A549 (cell line): ENCODE results near the gene SLC6A19. TPM values are rescaled to one million over a fixed set of nuclear protein-coding genes. Genes with fewer than 3 reads are reported as not detected.

Source experiments
- ATAC-seq, 2 experiments: fragments of 200-7000 bp in 1 of 2; fragments of >200 bp in 1 of 2; cut with Nextera tagmentation in 1 of 2; cut with Tn5 transposase in 1 of 2; 3 replicates each; pipeline versions ENCODE4 v1.8.0 to v1.9.1; 2018 to 2020; ENCODE audit warnings: mild to moderate bottlenecking in 1 of 2, moderate library complexity in 1 of 2
- CTCF ChIA-PET: fragments of 300-600 bp; sonication (Branson Sonifier 250); formaldehyde crosslinking; extraction: SDS; loops from one replicate; lab custom pipeline; 2021; ENCODE audit warnings: antibody characterized with exemption, inconsistent platforms; lab: Yijun Ruan, JAX
- POLR2A ChIA-PET: fragments of 350-600 bp; formaldehyde crosslinking; extraction: SDS; loops from one replicate; lab custom pipeline; 2021; ENCODE audit warnings: antibody characterized with exemption, inconsistent platforms; lab: Yijun Ruan, JAX
- DNase-seq, 2 experiments: peaks; one replicate each; pipeline versions ENCODE4 v3.0.0 to v3.0.0-alpha.2; 2011 to 2016; ENCODE audit warnings: low read depth in 1 of 2, low spot score in 1 of 2
- FAIRE-seq: peaks from 2 replicates; lab custom pipeline; 2011; peaks lifted over from hg19 to GRCh38; lab: Jason Lieb, UNC
- H3K27ac ChIP-seq, 2 experiments: fragments of >200 bp; sonication (Bioruptor Twin); formaldehyde crosslinking; 3 replicates each; pipeline ENCODE4 v1.5.1; 2016 to 2017
- H3K4me1 ChIP-seq: fragments of >200 bp; sonication (Bioruptor Twin); formaldehyde crosslinking; 3 replicates; pipeline ENCODE4 v1.6.1; 2016
- H3K4me2 ChIP-seq: fragments of >200 bp; sonication (Bioruptor Twin); formaldehyde crosslinking; 3 replicates; pipeline ENCODE4 v1.6.1; 2016
- H3K4me3 ChIP-seq: fragments of >200 bp; sonication (Bioruptor Twin); formaldehyde crosslinking; 3 replicates; pipeline ENCODE4 v1.5.1; 2016
- H3K9me3 ChIP-seq: fragments of >200 bp; sonication (Bioruptor Twin); formaldehyde crosslinking; 3 replicates; pipeline ENCODE4 v1.6.1; 2016
- CBX8 ChIP-seq: fragments of 200-600 bp; sonication (generic); IDR thresholded peaks from 2 replicates; pipeline ENCODE4 v1.6.1; 2016
- CEBPB ChIP-seq, 2 experiments: fragments of >200 bp in 1 of 2; sonication (Bioruptor Twin) in 1 of 2; formaldehyde crosslinking in 1 of 2; IDR thresholded peaks; 2 replicates each; pipeline ENCODE4 v1.6.1; 2012 to 2016
- CHD2 ChIP-seq: fragments of 150-350 bp; IDR thresholded peaks from 2 replicates; pipeline ENCODE4 v1.6.1; 2014; ENCODE audit warnings: low read length; ENCODE audit not compliant: partially characterized antibody
- EP300 ChIP-seq, 2 experiments: fragments of >200 bp; sonication (Bioruptor Twin); formaldehyde crosslinking; IDR thresholded peaks; 2 replicates in 1 of 2; 3 replicates in 1 of 2; pipeline ENCODE4 v1.6.1; 2016 to 2017
- FOSB ChIP-seq: fragments of 250-450 bp; sonication (Bioruptor Pico); IDR thresholded peaks from 2 replicates; pipeline ENCODE4 v1.5.0; 2020; ENCODE audit warnings: mild to moderate bottlenecking, moderate library complexity
- HOXA7 ChIP-seq: fragments of 250-450 bp; sonication (Bioruptor Pico); IDR thresholded peaks from 2 replicates; pipeline ENCODE4 v1.5.0; 2020; ENCODE audit warnings: mild to moderate bottlenecking, moderate library complexity
- HOXB5 ChIP-seq: fragments of 250-450 bp; sonication (Bioruptor Pico); IDR thresholded peaks from 2 replicates; pipeline ENCODE4 v1.5.0; 2020; ENCODE audit warnings: mild to moderate bottlenecking, moderate library complexity
- JUN ChIP-seq, 2 experiments: fragments of >200 bp; sonication (Bioruptor Twin); formaldehyde crosslinking; IDR thresholded peaks; 2 replicates in 1 of 2; 3 replicates in 1 of 2; pipeline ENCODE4 v1.6.1; 2016 to 2017
- KDM5A ChIP-seq: fragments of 200-600 bp; sonication (generic); IDR thresholded peaks from 2 replicates; pipeline ENCODE4 v1.6.1; 2016; ENCODE audit warnings: antibody characterized with exemption, mild to moderate bottlenecking
- POLR2A ChIP-seq: IDR thresholded peaks from 2 replicates; pipeline ENCODE4 v1.6.1; 2012; ENCODE audit warnings: mild to moderate bottlenecking, low read length
- POLR2AphosphoS2 ChIP-seq: conservative IDR thresholded peaks from 2 replicates; pipeline ENCODE4 v1.6.1; 2012; ENCODE audit warnings: low read length, improper control_type of control experiment, inconsistent platforms
- RAD21 ChIP-seq, 2 experiments: fragments of >200 bp in 1 of 2; sonication (Bioruptor Twin) in 1 of 2; formaldehyde crosslinking in 1 of 2; IDR thresholded peaks in 1 of 2; conservative IDR thresholded peaks in 1 of 2; 2 replicates in 1 of 2; 3 replicates in 1 of 2; pipeline ENCODE4 v1.6.1; 2012 to 2018; ENCODE audit warnings: inconsistent platforms in 1 of 2
- RCOR1 ChIP-seq: fragments of 150-350 bp; IDR thresholded peaks from 2 replicates; pipeline ENCODE4 v1.6.1; 2014; ENCODE audit warnings: antibody characterized with exemption, low read length, low read depth
- RFX5 ChIP-seq: fragments of 450-650 bp; IDR thresholded peaks from 2 replicates; pipeline ENCODE4 v1.7.1; 2014; ENCODE audit warnings: antibody characterized with exemption, mild to moderate bottlenecking, moderate library complexity
- RNF2 ChIP-seq: fragments of 200-600 bp; sonication (generic); IDR thresholded peaks from 2 replicates; pipeline ENCODE4 v1.6.1; 2016; ENCODE audit warnings: low read depth, mild to moderate bottlenecking, antibody characterized with exemption, moderate library complexity, borderline replicate concordance
- SMC3 ChIP-seq: fragments of >200 bp; sonication (Bioruptor Twin); formaldehyde crosslinking; IDR thresholded peaks from 3 replicates; pipeline ENCODE4 v1.6.1; 2018; ENCODE audit warnings: inconsistent platforms
- TFCP2L1 ChIP-seq: fragments of 250-450 bp; sonication (Bioruptor Pico); IDR thresholded peaks from 2 replicates; pipeline ENCODE4 v1.5.0; 2021; ENCODE audit warnings: mild to moderate bottlenecking
- ZC3H11A ChIP-seq: fragments of 450-650 bp; IDR thresholded peaks from 2 replicates; pipeline ENCODE4 v1.6.1; 2014; ENCODE audit warnings: antibody characterized with exemption, mild to moderate bottlenecking
- ZFP36 ChIP-seq: fragments of 450-650 bp; IDR thresholded peaks from 2 replicates; pipeline ENCODE4 v1.6.1; 2014; ENCODE audit warnings: borderline replicate concordance; ENCODE audit not compliant: partially characterized antibody
- ZNF302 ChIP-seq: fragments of 250-450 bp; sonication (Bioruptor Pico); IDR thresholded peaks from 2 replicates; pipeline ENCODE4 v1.9.0; 2021; ENCODE audit warnings: inconsistent platforms, mild to moderate bottlenecking, moderate library complexity
- WGBS: methylation state at CpG from one replicate; pipeline ENCODE4 v1.1.6; 2017; ENCODE audit errors: missing lambda C conversion rate; 5-methylcytosine and 5-hydroxymethylcytosine counted together
- polyA plus RNA-seq, 4 experiments: library from polyadenylated mRNA; depleted of rRNA in 3 of 4; stranded (reverse); fragments of >200 nt; fragmentation: RNase III in 1 of 4; extraction: RNeasy Plus Mini Kit Qiagen cat#74134 plus additional on column Dnase treatment in 1 of 4; gene quantifications; 2 replicates in 3 of 4; 3 replicates in 1 of 4; pipeline ENCODE4 v1.2.3, GENCODE V29; 2011 to 2017
- TF ChIP-seq, protein P1 (sequence below): fragments of >200 bp; sonication (Bioruptor Twin); formaldehyde crosslinking; IDR thresholded peaks from 3 replicates; pipeline ENCODE4 v1.6.1; 2016
- TF ChIP-seq, protein P2 (sequence below): IDR thresholded peaks from 2 replicates; pipeline ENCODE4 v1.6.1; 2012
- TF ChIP-seq, protein P3 (sequence below): fragments of >200 bp; sonication (Bioruptor Twin); formaldehyde crosslinking; IDR thresholded peaks from 3 replicates; pipeline ENCODE4 v1.5.1; 2016
- TF ChIP-seq, protein P4 (sequence below): fragments of 200-600 bp; sonication (generic); IDR thresholded peaks from 2 replicates; pipeline ENCODE4 v1.6.1; 2016; ENCODE audit warnings: antibody characterized with exemption, mild to moderate bottlenecking, moderate library complexity
- TF ChIP-seq, protein P5 (sequence below): fragments of 250-450 bp; sonication (Bioruptor Pico); IDR thresholded peaks from 2 replicates; pipeline ENCODE4 v1.5.0; 2020; ENCODE audit warnings: low read depth, mild to moderate bottlenecking, moderate library complexity
- TF ChIP-seq, protein P6 (sequence below): IDR thresholded peaks from 2 replicates; pipeline ENCODE4 v1.6.1; 2012

The SLC6A19 gene
- polyA plus RNA-seq, 2 of the 4 experiments (the other 2 are of a cell fraction), result 0.01 TPM; not detected in 1

DNA sequence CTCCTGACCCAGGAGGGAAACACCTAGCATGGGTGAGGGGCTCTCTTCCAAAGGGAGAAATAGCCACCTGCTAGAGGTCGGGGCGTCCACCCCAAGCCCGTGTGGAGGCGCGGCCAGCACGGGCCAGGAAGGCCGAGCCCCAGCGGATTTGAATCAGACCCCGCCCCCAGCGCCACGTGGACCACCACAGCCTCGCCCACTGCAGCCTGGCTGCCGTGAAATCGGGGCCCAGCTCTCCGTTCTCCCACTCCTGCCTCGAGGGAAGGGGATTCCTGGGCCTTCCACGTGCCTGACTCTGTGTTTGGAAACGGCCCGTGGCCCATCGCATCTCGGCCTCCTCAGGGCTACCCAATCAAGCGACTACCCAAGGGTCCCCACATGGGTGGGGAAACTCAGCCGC is 55.4 kb downstream of the SLC6A19 start:
- POLR2A ChIA-PET, result no interaction called here
- DNase-seq, result no peak
- no peak for FAIRE-seq
- Histone ChIP-seq H3K9me3 (no peaks in the 10 kb centered on the region), H3K4me1 (no peaks in the 10 kb centered on the region), H3K4me2 (no peak overlapping the region), H3K4me3 (no peak overlapping the region), H3K27ac (no peak overlapping the region)
- 87% methylated on average over 18 of the region's 23 CpGs for WGBS
- no peak for TF ChIP-seq HOXA7
- CTCF ChIA-PET, result interaction anchor here (1.5 kb wide), 1 partner anchor 82 kb away, joined by 3 read pairs; no protein-coding TSS in a partner anchor
- ATAC-seq, result no peak

DNA sequence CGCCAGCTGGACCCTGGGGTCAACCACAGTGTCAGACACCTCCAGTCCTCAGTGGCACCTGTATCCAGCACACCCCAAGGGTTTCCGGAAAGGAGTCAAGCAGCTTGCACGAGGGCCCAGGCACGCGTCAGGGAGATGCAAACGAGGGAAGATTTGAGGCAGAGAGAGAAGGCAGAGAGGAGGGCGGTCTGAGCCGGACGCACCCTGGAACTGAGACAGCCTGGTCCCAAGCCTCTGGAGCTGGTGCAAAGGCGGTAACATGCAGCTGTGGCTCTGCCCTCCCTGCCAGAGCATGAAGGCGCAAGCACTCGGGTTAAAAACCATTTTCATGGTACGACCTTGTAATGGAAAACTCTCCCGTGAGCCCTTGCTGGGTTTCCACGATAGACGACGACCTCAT is 56.0 kb downstream of the SLC6A19 start:
- Histone ChIP-seq H3K4me3 (no peak overlapping the region), H3K9me3 (no peaks in the 10 kb centered on the region), H3K4me2 (no peak overlapping the region), H3K27ac (no peak overlapping the region), H3K4me1 (no peaks in the 10 kb centered on the region)
- ChIA-PET POLR2A (no interaction called here), CTCF (no interaction called here)
- TF ChIP-seq ZFP36 (no peak), RFX5 (no peak), EP300 (IDR thresholded peaks at IDR 0.05) (no peak), SMC3 (no peak), CBX8 (no peak), ZNF302 (no peak), ZC3H11A (no peak), RAD21 (conservative IDR thresholded peaks at IDR 0.05 in 1 of 2, IDR thresholded peaks at IDR 0.05 in 1 of 2) (no peak), RCOR1 (no peak), POLR2AphosphoS2 (no peak), RNF2 (no peak), CHD2 (no peak)
- TF ChIP-seq, protein P1, sequence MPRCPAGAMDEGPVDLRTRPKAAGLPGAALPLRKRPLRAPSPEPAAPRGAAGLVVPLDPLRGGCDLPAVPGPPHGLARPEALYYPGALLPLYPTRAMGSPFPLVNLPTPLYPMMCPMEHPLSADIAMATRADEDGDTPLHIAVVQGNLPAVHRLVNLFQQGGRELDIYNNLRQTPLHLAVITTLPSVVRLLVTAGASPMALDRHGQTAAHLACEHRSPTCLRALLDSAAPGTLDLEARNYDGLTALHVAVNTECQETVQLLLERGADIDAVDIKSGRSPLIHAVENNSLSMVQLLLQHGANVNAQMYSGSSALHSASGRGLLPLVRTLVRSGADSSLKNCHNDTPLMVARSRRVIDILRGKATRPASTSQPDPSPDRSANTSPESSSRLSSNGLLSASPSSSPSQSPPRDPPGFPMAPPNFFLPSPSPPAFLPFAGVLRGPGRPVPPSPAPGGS, result no peak
- TF ChIP-seq, protein P2, sequence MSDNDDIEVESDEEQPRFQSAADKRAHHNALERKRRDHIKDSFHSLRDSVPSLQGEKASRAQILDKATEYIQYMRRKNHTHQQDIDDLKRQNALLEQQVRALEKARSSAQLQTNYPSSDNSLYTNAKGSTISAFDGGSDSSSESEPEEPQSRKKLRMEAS, result no peak
- TF ChIP-seq, protein P3, sequence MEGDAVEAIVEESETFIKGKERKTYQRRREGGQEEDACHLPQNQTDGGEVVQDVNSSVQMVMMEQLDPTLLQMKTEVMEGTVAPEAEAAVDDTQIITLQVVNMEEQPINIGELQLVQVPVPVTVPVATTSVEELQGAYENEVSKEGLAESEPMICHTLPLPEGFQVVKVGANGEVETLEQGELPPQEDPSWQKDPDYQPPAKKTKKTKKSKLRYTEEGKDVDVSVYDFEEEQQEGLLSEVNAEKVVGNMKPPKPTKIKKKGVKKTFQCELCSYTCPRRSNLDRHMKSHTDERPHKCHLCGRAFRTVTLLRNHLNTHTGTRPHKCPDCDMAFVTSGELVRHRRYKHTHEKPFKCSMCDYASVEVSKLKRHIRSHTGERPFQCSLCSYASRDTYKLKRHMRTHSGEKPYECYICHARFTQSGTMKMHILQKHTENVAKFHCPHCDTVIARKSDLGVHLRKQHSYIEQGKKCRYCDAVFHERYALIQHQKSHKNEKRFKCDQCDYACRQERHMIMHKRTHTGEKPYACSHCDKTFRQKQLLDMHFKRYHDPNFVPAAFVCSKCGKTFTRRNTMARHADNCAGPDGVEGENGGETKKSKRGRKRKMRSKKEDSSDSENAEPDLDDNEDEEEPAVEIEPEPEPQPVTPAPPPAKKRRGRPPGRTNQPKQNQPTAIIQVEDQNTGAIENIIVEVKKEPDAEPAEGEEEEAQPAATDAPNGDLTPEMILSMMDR, result no peak
- WGBS, result 90% methylated on average over 17 of the region's 17 CpGs
- FAIRE-seq (no peak), ATAC-seq (no peak), DNase-seq (no peak)

DNA sequence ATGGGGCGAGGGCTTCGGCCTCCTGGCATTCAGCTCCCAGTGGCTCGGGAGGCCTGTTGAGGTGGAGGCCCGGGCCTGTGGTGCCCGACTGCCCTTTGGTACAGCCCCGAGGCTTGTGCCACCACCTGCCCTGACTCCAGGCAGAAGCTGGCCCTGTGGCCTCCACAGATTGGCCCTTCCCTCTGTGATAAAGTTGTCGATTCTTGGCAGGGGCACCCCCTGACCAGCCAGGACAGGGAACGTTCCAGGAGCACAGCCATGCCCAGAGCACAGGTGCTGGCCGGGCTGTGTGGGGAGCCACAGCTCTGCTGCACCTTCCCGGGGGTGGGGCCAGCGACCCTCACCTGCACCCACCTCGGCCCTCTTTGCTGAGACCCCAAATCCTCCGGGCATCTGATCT is 56.4 kb downstream of the SLC6A19 start:
- H3K9me3 ChIP-seq, result no peaks in the 10 kb centered on the region
- POLR2A ChIA-PET, result no interaction called here
- ATAC-seq, result no peak
- TF ChIP-seq HOXB5 (CRISPR knock-in tag) (no peak), KDM5A (no peak), HOXA7 (no peak), CEBPB (IDR thresholded peaks at IDR 0.05) (no peak), FOSB (CRISPR knock-in tag) (no peak), JUN (IDR thresholded peaks at IDR 0.05) (no peak), POLR2A (no peak), TFCP2L1 (CRISPR knock-in tag) (no peak)
- TF ChIP-seq, protein P4, sequence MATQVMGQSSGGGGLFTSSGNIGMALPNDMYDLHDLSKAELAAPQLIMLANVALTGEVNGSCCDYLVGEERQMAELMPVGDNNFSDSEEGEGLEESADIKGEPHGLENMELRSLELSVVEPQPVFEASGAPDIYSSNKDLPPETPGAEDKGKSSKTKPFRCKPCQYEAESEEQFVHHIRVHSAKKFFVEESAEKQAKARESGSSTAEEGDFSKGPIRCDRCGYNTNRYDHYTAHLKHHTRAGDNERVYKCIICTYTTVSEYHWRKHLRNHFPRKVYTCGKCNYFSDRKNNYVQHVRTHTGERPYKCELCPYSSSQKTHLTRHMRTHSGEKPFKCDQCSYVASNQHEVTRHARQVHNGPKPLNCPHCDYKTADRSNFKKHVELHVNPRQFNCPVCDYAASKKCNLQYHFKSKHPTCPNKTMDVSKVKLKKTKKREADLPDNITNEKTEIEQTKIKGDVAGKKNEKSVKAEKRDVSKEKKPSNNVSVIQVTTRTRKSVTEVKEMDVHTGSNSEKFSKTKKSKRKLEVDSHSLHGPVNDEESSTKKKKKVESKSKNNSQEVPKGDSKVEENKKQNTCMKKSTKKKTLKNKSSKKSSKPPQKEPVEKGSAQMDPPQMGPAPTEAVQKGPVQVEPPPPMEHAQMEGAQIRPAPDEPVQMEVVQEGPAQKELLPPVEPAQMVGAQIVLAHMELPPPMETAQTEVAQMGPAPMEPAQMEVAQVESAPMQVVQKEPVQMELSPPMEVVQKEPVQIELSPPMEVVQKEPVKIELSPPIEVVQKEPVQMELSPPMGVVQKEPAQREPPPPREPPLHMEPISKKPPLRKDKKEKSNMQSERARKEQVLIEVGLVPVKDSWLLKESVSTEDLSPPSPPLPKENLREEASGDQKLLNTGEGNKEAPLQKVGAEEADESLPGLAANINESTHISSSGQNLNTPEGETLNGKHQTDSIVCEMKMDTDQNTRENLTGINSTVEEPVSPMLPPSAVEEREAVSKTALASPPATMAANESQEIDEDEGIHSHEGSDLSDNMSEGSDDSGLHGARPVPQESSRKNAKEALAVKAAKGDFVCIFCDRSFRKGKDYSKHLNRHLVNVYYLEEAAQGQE, result no peak
- TF ChIP-seq, protein P5, sequence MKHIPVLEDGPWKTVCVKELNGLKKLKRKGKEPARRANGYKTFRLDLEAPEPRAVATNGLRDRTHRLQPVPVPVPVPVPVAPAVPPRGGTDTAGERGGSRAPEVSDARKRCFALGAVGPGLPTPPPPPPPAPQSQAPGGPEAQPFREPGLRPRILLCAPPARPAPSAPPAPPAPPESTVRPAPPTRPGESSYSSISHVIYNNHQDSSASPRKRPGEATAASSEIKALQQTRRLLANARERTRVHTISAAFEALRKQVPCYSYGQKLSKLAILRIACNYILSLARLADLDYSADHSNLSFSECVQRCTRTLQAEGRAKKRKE (CRISPR knock-in tag), result no peak
- TF ChIP-seq, protein P6, sequence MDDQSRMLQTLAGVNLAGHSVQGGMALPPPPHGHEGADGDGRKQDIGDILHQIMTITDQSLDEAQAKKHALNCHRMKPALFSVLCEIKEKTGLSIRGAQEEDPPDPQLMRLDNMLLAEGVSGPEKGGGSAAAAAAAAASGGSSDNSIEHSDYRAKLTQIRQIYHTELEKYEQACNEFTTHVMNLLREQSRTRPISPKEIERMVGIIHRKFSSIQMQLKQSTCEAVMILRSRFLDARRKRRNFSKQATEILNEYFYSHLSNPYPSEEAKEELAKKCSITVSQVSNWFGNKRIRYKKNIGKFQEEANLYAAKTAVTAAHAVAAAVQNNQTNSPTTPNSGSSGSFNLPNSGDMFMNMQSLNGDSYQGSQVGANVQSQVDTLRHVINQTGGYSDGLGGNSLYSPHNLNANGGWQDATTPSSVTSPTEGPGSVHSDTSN, result no peak
- TF ChIP-seq, all 56 proteins: peak for 0
- no peak overlapping the region for H3K4me2 ChIP-seq
- no peak overlapping the region for H3K4me3 ChIP-seq
- 78% methylated on average over 13 of the region's 13 CpGs for WGBS
- H3K4me1 ChIP-seq, result no peaks in the 10 kb centered on the region
- FAIRE-seq (no peak), DNase-seq (no peak)
- H3K27ac ChIP-seq, result no peak overlapping the region
- CTCF ChIA-PET, result no interaction called here
